Parathyroid adenoma (tissue), 2 donors: ENCODE measurements around the gene PACRG.

Experiments used
- H2AFZ ChIP-seq: fragments of 300-600 bp; sonication (generic); one replicate; pipeline ENCODE4 v1.7.0; 2017; ENCODE audit warnings: antibody characterized with exemption, mild to moderate bottlenecking
- H3K27ac ChIP-seq: fragments of 300-600 bp; sonication (generic); one replicate; pipeline ENCODE4 v1.7.0; 2017
- H3K27me3 ChIP-seq: fragments of 300-600 bp; sonication (generic); one replicate; pipeline ENCODE4 v1.7.0; 2017; ENCODE audit warnings: low read length; ENCODE audit not compliant: control insufficient read depth, insufficient read depth
- H3K36me3 ChIP-seq: fragments of 300-600 bp; sonication (generic); one replicate; pipeline ENCODE4 v1.7.0; 2017; ENCODE audit warnings: low read length; ENCODE audit not compliant: control insufficient read depth, insufficient read depth
- H3K4me1 ChIP-seq: fragments of 300-600 bp; sonication (generic); one replicate; pipeline ENCODE4 v1.7.0; 2017; ENCODE audit warnings: control low read depth
- H3K4me2 ChIP-seq: fragments of 300-600 bp; sonication (generic); one replicate; pipeline ENCODE4 v1.7.0; 2017; ENCODE audit warnings: low read length
- H3K4me3 ChIP-seq: fragments of 300-600 bp; sonication (generic); one replicate; pipeline ENCODE4 v1.7.0; 2017; ENCODE audit warnings: low read depth, low read length
- H3K79me2 ChIP-seq: fragments of 300-600 bp; sonication (generic); one replicate; pipeline ENCODE4 v1.7.0; 2017; ENCODE audit warnings: control low read depth
- H3K9ac ChIP-seq: fragments of 300-600 bp; sonication (generic); one replicate; pipeline ENCODE4 v1.7.0; 2017; ENCODE audit warnings: mild to moderate bottlenecking
- H3K9me3 ChIP-seq: fragments of 300-600 bp; sonication (generic); one replicate; pipeline ENCODE4 v1.7.0; 2017; ENCODE audit warnings: low read length; ENCODE audit not compliant: control insufficient read depth
- CTCF ChIP-seq: fragments of 300-600 bp; sonication (generic); IDR thresholded peaks from one replicate; pipeline ENCODE4 v1.7.0; 2017; ENCODE audit warnings: antibody characterized with exemption, mild to moderate bottlenecking
- donor health status: primary hyperparathyroidism.

The PACRG gene

GRCh38 chr6:163001330-163001729, 273.6 kb downstream of the PACRG start:
- no peaks in the 10 kb centered on the region for H3K9me3 ChIP-seq
- H3K79me2 ChIP-seq, result no peaks in the 10 kb centered on the region
- H2AFZ ChIP-seq, result no peak overlapping the region
- H3K27me3 ChIP-seq, result no peaks in the 10 kb centered on the region
- H3K9ac ChIP-seq, result no peak overlapping the region
- no peaks in the 10 kb centered on the region for H3K36me3 ChIP-seq
- H3K4me2 ChIP-seq, result no peak overlapping the region
- TF ChIP-seq CTCF, result no peak
- no peak overlapping the region for H3K4me3 ChIP-seq
- H3K4me1 ChIP-seq, result no peaks in the 10 kb centered on the region
- no peak overlapping the region for H3K27ac ChIP-seq

DNA sequence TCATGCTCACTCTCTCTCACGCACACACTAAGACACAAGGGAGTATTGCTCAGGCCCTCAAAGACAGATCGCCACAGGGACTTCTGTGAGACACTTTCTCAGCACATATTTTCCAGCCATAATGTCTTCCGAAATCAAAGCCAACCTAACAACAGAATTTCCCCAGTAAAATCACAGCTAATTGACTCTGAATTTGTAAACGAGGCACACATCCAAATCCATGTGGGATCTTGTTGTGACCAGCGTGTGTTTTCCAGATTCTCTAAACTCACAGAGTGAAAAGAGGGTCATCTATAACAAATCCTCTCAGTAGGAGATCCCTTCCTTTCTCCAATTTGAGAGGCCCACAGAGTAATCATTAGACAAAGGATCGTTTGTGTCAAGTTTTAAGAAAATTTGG, 280.4 kb downstream of the PACRG start:
- Histone ChIP-seq H3K27ac (no peak overlapping the region), H3K9me3 (no peaks in the 10 kb centered on the region), H2AFZ (no peak overlapping the region), H3K79me2 (no peaks in the 10 kb centered on the region), H3K27me3 (no peaks in the 10 kb centered on the region), H3K4me1 (no peaks in the 10 kb centered on the region), H3K9ac (no peak overlapping the region), H3K36me3 (no peaks in the 10 kb centered on the region), H3K4me3 (no peak overlapping the region), H3K4me2 (no peak overlapping the region)
- no peak for TF ChIP-seq CTCF

- Histone ChIP-seq H3K9me3 (no peaks in the 10 kb centered on the region), H3K27ac (no peak overlapping the region), H3K79me2 (no peaks in the 10 kb centered on the region), H3K4me2 (no peak overlapping the region), H3K36me3 (no peaks in the 10 kb centered on the region), H3K4me1 (no peaks in the 10 kb centered on the region), H3K9ac (no peak overlapping the region), H3K4me3 (no peak overlapping the region), H2AFZ (no peak overlapping the region), H3K27me3 (no peaks in the 10 kb centered on the region)
- no peak for TF ChIP-seq CTCF
Observed at GRCh38 chr6:163008626-163009025, 280.9 kb downstream of the PACRG start.

GRCh38 chr6:163010145-163010544, 282.4 kb downstream of the PACRG start:
- Histone ChIP-seq H3K4me2 (no peak overlapping the region), H3K9me3 (no peaks in the 10 kb centered on the region)

More at GRCh38 chr6:163010145-163010544, 282.4 kb downstream of the PACRG start:
- Histone ChIP-seq H3K4me1 (no peaks in the 10 kb centered on the region), H3K27me3 (no peaks in the 10 kb centered on the region), H3K36me3 (no peaks in the 10 kb centered on the region), H2AFZ (no peak overlapping the region), H3K4me3 (no peak overlapping the region), H3K27ac (no peak overlapping the region), H3K9ac (no peak overlapping the region), H3K79me2 (no peaks in the 10 kb centered on the region)
- no peak for TF ChIP-seq CTCF
